ENCODE results near the gene PWWP2A.

DNA sequence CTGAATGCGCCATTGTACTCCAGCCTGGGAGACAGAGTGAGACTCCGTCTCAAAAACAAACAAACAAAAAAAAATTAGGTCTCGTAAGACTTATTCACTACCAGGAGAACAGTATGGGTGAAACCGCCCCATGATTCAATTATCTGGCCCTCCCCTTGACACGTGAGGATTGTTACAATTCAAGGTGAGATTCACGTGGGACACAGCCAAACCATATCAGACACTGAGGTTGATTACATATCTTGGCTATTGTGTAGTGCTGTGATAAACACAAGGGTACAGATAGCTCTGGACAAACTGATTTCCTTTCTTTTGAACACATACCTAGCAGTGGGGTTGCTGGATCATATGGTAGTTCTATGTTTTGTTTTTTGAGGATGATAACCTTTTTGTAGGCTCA, 42.4 kb upstream of the PWWP2A start:
- TF ChIP-seq, protein P1, sequence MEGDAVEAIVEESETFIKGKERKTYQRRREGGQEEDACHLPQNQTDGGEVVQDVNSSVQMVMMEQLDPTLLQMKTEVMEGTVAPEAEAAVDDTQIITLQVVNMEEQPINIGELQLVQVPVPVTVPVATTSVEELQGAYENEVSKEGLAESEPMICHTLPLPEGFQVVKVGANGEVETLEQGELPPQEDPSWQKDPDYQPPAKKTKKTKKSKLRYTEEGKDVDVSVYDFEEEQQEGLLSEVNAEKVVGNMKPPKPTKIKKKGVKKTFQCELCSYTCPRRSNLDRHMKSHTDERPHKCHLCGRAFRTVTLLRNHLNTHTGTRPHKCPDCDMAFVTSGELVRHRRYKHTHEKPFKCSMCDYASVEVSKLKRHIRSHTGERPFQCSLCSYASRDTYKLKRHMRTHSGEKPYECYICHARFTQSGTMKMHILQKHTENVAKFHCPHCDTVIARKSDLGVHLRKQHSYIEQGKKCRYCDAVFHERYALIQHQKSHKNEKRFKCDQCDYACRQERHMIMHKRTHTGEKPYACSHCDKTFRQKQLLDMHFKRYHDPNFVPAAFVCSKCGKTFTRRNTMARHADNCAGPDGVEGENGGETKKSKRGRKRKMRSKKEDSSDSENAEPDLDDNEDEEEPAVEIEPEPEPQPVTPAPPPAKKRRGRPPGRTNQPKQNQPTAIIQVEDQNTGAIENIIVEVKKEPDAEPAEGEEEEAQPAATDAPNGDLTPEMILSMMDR (IDR thresholded peaks at IDR 0.05): no peak
- TF ChIP-seq POLR2A (IDR thresholded peaks at IDR 0.05) (no peak), EP300 (IDR thresholded peaks at IDR 0.05) (no peak)

All from ovary (tissue), 3 donors.